Measurements from ENCODE around the gene TP53.
"Not testable (repeated sequence)": the region's sequence is repeated elsewhere in the genome, so short reads cannot be mapped to it uniquely, and the experiment has no call there.

Gene TP53

DNA sequence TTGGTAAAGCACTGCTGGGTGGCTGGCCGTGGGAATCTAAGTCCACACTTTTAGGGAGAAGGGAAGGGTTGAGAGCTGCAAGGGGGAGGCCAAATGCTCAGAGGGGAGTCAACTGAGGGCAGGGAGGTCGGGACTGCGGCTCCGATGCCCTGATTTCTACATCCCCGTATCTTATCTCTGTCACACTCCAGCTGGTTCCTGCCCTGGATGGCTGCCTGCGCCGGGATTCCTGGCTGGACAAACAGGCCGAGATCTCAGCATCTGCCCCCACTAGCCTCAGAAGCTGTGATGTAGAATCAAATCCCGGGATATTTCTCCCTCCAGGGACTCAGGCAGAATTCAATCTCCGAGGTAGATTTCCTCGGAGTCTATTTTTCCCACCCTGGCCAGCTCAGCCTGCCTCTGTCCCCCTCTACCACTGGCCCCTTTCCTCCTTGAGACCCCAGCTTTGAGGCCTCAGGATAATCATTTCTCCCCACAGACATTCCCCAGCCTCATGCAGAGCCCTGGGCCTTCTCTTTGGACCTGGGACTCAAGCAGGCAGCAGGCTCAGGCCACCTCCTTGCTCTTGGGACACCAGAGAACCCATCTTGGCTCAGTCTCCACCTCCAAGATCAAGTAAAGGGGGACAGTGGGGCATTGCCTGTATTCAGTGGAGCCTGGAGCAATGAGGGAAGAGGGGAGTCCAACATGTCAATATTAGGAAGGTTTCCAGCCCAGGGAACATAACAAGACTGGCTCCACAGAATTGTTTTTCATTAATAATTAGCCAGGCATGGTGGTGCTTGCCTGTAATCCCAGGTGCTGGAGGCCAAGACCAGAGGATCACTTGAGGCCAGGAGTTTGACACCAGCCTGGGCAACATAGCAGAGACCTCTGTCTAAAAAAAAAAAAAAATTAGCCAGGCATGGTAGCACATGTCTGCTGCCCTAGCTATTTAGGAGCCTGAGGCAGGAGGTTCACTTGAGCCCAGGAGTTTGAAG lies 55.6 kb downstream of the TP53 start:
- no peak for DNase-seq (ENCODE audit: low read depth)

DNA sequence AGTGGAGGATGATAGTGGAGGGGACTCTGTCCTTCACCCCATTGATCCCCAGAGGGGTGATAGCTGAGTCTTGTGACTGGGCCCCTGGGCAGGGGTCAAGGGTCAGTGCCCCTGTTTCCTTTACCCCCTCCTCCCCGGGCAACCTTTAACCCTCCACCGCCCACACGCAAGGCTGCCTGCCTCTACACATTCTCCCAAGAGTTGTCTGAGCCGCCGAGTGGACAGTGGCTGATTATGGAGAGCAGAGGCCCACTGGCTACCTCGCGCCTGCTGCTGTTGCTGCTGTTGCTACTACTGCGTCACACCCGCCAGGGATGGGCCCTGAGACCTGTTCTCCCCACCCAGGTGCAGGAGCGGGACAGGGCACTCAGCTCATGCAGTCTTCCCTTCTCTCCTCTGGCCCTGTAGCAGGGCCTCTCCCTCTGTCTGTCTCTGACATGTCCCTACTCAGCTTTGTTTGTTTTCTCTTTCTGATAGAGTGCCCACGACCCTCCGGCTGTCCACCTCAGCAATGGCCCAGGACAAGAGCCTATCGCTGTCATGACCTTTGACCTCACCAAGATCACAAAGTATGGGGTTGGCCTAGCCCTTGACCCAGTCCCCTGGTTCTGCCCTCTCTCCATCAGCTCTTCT lies 57.2 kb downstream of the TP53 start, which contains the start of gene SHBG:
TSS of gene SHBG (plus strand) at position 197 of the 633 bp plus-strand sequence. CDS start at position 235, 38 bp downstream.
- no peak for DNase-seq (ENCODE audit: low read depth)

DNA sequence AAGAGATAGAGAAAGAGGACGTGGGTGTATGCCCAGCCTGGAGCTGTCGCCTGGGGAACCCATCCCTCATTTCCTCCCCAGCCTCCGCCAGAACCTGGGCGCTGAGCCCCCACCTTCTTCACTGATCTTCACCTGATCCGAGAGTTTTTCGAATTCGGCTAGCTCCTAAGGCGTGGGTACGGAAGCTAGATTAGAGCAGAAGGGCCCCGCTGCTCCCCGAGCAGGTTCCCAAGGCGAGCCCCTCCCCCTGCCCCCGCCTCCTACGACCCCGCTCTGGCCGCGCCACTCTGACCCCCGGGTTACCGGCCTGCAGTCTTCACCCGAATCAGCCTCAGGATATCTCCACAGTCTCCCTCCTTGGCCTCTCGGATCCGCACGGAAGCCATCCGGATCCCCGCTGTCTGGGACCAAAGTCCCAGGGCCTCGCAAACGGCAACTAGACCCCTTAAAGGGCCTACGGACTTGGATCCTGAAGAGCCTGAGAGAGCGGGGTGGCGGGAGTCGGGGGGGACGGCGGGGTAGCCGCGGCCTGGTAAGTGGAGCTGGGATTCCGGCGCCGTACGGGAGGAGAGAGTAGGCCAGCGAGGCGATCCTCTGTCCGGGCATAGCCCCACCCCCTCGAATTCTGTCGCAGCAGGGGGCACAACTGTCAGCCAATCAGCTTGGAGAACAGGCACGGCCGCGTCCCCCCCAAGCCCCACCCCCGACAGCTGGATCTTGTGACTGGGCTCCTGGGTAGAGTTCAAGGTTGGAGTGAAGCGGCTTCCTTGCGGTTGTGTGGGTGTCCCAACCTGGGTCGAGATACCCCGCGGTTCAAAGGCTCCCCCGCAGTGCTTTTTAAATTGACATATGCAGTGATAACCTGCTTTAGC lies 59.8 kb downstream of the TP53 start, which contains the start of gene SAT2:
TSS of gene SAT2 (minus strand) at position 572 of the 872 bp plus-strand sequence. CDS start at position 386, 186 bp downstream.
- peak; percentile 69 for DNase-seq (ENCODE audit: low read depth)

DNA sequence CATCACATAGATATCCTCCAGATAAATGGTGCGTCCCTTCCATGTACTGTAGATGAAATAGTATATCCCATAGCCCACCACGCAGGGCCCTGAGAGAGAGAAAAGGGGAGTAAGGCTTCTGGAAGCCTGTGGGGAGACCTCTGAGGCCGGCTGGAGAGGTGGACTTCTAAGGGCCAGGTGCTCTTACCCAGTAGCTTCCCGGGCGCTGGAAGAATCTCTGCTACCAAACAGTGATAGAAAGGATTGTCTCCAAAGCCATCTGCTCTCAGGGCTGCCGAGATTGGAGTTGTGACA lies 60.4 kb downstream of the TP53 start:
- no peak for DNase-seq (ENCODE audit: low read depth)

DNA sequence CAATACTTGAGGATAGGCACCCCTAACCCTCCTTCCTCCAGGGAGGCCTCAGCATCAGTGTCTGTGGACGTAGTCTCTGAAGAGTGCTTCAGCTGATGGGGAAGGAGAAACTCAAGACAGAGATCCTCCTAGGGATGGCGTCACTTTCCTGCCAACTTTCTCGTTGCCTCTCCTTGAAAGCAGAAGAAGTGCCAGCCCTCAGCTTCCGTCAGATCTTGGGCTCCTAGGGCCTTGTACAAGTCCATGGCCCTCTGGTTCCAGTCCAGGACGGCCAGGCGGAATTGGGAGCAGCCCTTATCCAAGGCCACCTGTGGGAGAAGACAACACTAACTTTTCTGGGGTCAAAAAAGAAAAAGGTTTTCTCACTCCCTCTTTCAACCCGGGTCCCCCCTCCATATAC lies 61.0 kb downstream of the TP53 start:
- DNase-seq (ENCODE audit: low read depth): no peak

DNA sequence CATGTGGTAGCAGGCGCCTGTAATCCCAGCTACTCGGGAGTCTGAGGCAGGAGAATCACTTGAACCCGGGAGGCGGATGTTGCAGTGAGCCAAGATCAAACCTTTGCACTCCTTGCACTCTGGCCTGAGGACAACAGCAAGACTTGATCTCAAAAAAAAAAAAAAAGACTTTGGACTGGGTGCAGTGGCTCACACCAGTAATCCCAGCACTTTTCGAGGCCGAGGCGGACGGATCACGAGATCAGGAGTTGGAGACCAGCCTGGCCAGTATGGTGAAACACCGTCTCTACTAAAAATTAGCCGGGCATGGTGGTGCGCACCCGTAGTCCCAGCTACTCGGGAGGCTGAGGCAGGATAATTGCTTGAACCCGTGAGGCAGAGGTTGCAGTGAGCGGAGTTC lies 61.5 kb downstream of the TP53 start:
- DNase-seq (ENCODE audit: low read depth): not testable (repeated sequence)

DNA sequence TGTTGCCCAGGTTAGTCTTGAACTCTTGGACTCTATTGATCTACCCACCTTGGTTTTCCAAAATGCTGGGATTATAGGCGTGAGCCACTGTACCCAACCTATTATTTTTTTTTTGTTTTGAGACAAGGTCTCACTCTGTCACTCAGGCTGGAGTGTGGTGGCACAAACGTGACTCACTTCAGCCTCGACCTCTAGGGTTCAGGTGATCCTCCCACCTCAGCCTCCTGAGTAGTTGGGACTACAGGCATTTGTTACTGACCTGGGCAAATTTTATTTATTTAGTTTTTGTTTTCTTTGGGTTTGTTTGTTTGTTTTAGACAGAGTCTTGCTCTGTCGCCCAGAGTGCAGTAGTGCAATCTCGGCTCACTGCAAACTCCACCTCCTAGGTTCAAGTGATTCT lies 63.6 kb downstream of the TP53 start:
- DNase-seq (ENCODE audit: low read depth): no peak

DNA sequence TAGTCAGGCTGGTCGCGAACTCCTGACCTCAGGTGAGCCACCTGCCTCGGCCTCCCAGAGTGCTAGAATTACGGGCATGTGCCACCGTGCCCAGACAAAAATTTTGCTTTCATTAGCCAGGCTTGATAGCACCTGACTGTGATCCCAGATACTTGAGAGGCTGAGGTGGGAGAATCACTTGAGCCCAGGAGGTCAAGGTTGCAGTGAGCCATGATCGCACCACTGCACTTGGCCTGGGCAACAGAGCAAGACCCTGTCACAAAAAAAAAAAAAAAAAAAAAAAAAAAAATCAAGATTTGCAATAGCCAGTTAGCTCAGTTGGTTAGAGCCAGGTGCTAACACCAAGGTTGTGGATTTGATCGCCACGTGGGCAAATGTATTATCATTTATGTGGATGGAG lies 66.5 kb downstream of the TP53 start:
- no peak for DNase-seq (ENCODE audit: low read depth)

DNA sequence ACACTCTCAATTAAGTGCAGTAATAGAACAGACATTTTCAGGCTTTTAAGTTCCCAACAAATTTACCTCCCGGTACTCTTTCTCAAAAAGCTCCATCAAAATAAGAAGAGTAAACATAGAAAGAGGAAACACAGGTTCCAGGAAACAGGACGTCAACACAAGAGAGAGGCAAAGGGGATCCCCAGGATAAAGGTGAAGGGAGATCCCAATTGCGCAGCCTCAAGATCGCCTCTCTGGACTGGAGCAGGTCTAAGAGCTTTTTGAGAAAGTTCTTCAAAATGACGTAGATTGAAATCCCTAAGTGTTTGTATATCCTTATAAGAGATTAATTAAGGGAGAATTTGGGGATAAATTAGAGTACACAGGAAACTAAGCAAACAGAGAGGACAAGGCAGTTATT lies 68.7 kb downstream of the TP53 start:
- DNase-seq (ENCODE audit: low read depth): no peak
